Pancreas (tissue), 10 donors: ENCODE results near the gene NAA16. TPM values are rescaled to one million over a fixed set of nuclear protein-coding genes. Genes with fewer than 3 reads are reported as not detected.
A peak's percentile ranks its signal among the peaks of the same experiment; 100 is the strongest.
"Not testable (repeated sequence)": the region's sequence is repeated elsewhere in the genome, so short reads cannot be mapped to it uniquely, and the experiment has no call there.

ENCODE experiments used
- ATAC-seq, 4 donors: fragments of 200-7000 bp; cut with Tn5 transposase; one replicate each; pipeline versions ENCODE4 v1.8.0 to v1.9.1; 2020; ENCODE audit warnings: mild to moderate bottlenecking in 4 of 4, moderate library complexity in 4 of 4
- DNase-seq, 6 donors: peaks; one replicate each; pipeline ENCODE4 v3.0.0-alpha.2; 2020
- FAIRE-seq: peaks from 2 replicates; lab custom pipeline; 2012; peaks lifted over from hg19 to GRCh38; lab: Jason Lieb, UNC
- H3K27ac ChIP-seq, 4 donors: fragments of 200-600 bp; sonication (generic); 1 replicate in 3 of 4; 2 replicates in 1 of 4; pipeline versions ENCODE4 v1.5.0 to v1.8.0; 2020
- H3K27me3 ChIP-seq, 4 donors: fragments of 200-600 bp; one replicate each; pipeline ENCODE4 v1.8.0; 2021
- H3K36me3 ChIP-seq, 3 donors: fragments of 200-600 bp; sonication (generic) in 1 of 3; one replicate each; pipeline versions ENCODE4 v1.5.0 to v1.8.0; 2020 to 2021
- H3K4me1 ChIP-seq, 3 donors: fragments of 200-600 bp; one replicate each; pipeline ENCODE4 v1.8.0; 2021
- H3K4me3 ChIP-seq, 4 donors: fragments of 200-600 bp; sonication (generic) in 2 of 4; one replicate each; pipeline versions ENCODE4 v1.5.0 to v1.8.0; 2020 to 2021
- H3K9me3 ChIP-seq, 4 donors: fragments of 200-600 bp; one replicate each; pipeline ENCODE4 v1.8.0; 2021
- WGBS, 2 donors: extraction: QIAGEN DNeasy Blood & Tissue Kit; methylation state at CpG; one replicate each; pipeline ENCODE4 v1.1.7; 2013; 5-methylcytosine and 5-hydroxymethylcytosine counted together
- intact Hi-C, 3 donors: fragments of 100-400 bp; cut with DNase I; formaldehyde crosslinking; loops; one replicate each; pipeline versions ENCODE4 v1.11.1 to v1.14.2; 2022
- polyA plus RNA-seq, 2 donors: library from polyadenylated mRNA; stranded (reverse); fragments of 200-250 nt; gene quantifications; one replicate each; pipeline ENCODE4 v1.2.3, GENCODE V29; 2013
- total RNA-seq, 6 donors: library from RNA; stranded (reverse); fragmentation: NEBNext Ultra II Directional in 4 of 6; extraction: Animal tissue kit (Norgen Biotek cat#: 25700) in 4 of 6; gene quantifications; one replicate each; pipeline versions ENCODE4 v1.2.1 to v1.2.4, GENCODE V29; 2021 to 2023
- TF ChIP-seq, protein P1 (sequence below), 4 donors: fragments of 200-600 bp; sonication (generic) in 3 of 4; IDR thresholded peaks; one replicate each; pipeline versions ENCODE4 v1.5.0 to v1.8.0; 2021; ENCODE audit warnings: antibody characterized with exemption in 4 of 4
- donor health status: healthy with polysubstance abuse.
- donor health status: DM: no; HTN: no; CAD: no; lungs with moderate emphysema.
- donor health status: DM: no; HTN: no; CAD: no.
- donor health status: control.
- donor health status: control.
- donor health status: Bipolar disorder and iron deficiency.
- donor health status: DM: yes; HTN: yes; CAD: no.
- donor health status: DM: no; HTN: no; CAD: no.
- donor health status: DM: no; HTN: no; CAD: no.
- donor health status: DM: yes; HTN: yes; CAD: no.

NAA16 gene
- total and polyA plus RNA-seq, 8 donors: 20.3 to 46.9 (median 24.0) TPM

- no peaks in the 10 kb centered on the region for H3K9me3 ChIP-seq
- no peaks in the 10 kb centered on the region for H3K4me1 ChIP-seq
- WGBS, 2 donors: 81 to 82% methylated on average over 9 of the region's 9 CpGs
- ATAC-seq (peak; percentile 11 to 37 (median 24)), DNase-seq (no peak), FAIRE-seq (no peak)
- peak overlapping the region in 1 of 4 donors; percentile 22 for H3K27ac ChIP-seq
- peaks cover 0 to 14% (median 0%) of the 10 kb centered on the region in 3 donors for H3K36me3 ChIP-seq
- no peak overlapping the region for H3K4me3 ChIP-seq
- H3K27me3 ChIP-seq: no peaks in the 10 kb centered on the region
- intact Hi-C loops: no loop called here
- TF ChIP-seq, protein P1, sequence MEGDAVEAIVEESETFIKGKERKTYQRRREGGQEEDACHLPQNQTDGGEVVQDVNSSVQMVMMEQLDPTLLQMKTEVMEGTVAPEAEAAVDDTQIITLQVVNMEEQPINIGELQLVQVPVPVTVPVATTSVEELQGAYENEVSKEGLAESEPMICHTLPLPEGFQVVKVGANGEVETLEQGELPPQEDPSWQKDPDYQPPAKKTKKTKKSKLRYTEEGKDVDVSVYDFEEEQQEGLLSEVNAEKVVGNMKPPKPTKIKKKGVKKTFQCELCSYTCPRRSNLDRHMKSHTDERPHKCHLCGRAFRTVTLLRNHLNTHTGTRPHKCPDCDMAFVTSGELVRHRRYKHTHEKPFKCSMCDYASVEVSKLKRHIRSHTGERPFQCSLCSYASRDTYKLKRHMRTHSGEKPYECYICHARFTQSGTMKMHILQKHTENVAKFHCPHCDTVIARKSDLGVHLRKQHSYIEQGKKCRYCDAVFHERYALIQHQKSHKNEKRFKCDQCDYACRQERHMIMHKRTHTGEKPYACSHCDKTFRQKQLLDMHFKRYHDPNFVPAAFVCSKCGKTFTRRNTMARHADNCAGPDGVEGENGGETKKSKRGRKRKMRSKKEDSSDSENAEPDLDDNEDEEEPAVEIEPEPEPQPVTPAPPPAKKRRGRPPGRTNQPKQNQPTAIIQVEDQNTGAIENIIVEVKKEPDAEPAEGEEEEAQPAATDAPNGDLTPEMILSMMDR (IDR thresholded peaks at IDR 0.05): no peak
These were observed 34.3 kb downstream of the NAA16 start for GRCh38 chr13:41345165-41345913.

DNA sequence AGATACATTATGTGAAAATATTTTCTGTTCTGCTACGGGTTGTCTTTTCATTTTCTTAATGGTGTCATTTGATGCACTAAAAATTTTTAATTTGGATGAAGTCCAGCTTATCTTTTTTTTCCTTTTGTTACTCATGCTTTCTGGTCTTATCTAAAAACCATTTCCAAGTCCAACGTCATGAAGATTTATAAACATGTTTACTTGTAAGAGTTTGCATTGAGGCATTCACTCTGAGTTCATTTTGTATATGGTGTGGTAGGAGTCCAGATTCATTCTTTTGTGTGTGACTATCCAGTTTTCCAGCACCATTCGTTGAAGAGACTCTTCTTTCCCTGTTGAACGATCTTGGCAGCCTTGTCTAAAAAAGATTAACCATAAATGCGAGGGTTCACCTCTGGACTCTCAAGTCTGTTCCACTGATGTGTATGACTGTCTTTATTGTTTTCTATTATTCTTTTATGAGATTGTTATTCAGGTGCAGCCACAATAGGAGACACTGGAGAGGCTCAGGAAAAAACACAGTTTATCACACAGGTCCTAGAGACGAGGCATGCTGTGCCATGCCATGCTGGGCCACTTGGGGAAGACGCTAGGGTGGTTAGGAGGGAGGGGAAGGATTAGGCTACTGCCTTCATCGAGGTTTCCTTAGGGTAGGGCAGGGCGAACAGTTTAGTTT is 35.0 kb downstream of the NAA16 start:
- ATAC-seq (peak; percentile 12 to 59 (median 38)), DNase-seq (no peak), FAIRE-seq (no peak)
- H3K4me3 ChIP-seq: no peak overlapping the region
- H3K27ac ChIP-seq: peak overlapping the region in 1 of 4 donors; percentile 22
- H3K27me3 ChIP-seq: no peaks in the 10 kb centered on the region
- intact Hi-C loops: no loop called here
- H3K4me1 ChIP-seq: no peaks in the 10 kb centered on the region
- TF ChIP-seq, protein P1 (IDR thresholded peaks at IDR 0.05): no peak
- WGBS, 2 donors: 61 to 63% methylated on average over 9 of the region's 9 CpGs
- no peaks in the 10 kb centered on the region for H3K9me3 ChIP-seq
- peaks cover 0 to 14% (median 0%) of the 10 kb centered on the region in 3 donors for H3K36me3 ChIP-seq

GRCh38 chr13:41352935-41353840 is 42.1 kb downstream of the NAA16 start:
- no peak overlapping the region for H3K27ac ChIP-seq
- no peaks in the 10 kb centered on the region for H3K27me3 ChIP-seq
- intact Hi-C loops: no loop called here
- DNase-seq: peak in 1 of 6 donors; percentile 32
- H3K4me3 ChIP-seq: no peak overlapping the region
- TF ChIP-seq, protein P1 (IDR thresholded peaks at IDR 0.05): peak; percentile 57 to 85 (median 72)
- H3K9me3 ChIP-seq: no peaks in the 10 kb centered on the region
- peaks cover 0 to 32% (median 0%) of the 10 kb centered on the region in 3 donors for H3K36me3 ChIP-seq
- 51 to 53% methylated on average over 14 of the region's 14 CpGs for WGBS, 2 donors
- ATAC-seq: peak; percentile 50 to 78 (median 70)
- FAIRE-seq: peak; percentile 84
- H3K4me1 ChIP-seq: no peaks in the 10 kb centered on the region

DNA sequence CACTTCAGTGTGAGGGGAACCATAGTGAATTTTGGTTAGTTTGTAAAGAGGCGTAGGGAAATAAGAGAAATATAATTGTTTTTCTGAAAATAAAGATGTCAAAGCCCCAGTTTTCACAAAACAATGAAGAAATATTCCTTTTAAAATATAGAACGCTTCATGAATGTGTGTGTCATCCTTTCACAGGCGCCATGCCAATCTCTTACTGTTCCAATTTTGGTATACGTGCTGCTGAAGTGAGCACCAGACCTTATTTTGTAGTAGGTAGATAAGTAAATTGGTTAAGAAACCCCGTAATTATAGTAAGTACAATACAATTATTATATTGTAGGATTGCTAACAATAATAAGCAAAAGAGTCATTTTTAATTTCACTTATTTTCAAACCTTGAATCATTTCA is 43.3 kb downstream of the NAA16 start:
- Histone ChIP-seq H3K4me1 (no peaks in the 10 kb centered on the region), H3K27ac (no peak overlapping the region), H3K36me3 (peaks cover 0 to 44% (median 0%) of the 10 kb centered on the region in 3 donors), H3K9me3 (no peaks in the 10 kb centered on the region), H3K27me3 (no peaks in the 10 kb centered on the region), H3K4me3 (no peak overlapping the region)
- no peak for ATAC-seq
- no peak for FAIRE-seq
- TF ChIP-seq, protein P1 (IDR thresholded peaks at IDR 0.05): no peak
- no peak for DNase-seq
- 69 to 78% methylated on average over 5 of the region's 5 CpGs for WGBS, 2 donors
- intact Hi-C loops: no loop called here

GRCh38 chr13:41356385-41356648 is 45.2 kb downstream of the NAA16 start:
- H3K27ac ChIP-seq, DNase-seq, H3K27me3 ChIP-seq, H3K4me1 ChIP-seq, FAIRE-seq, ATAC-seq, H3K9me3 ChIP-seq, H3K4me3 ChIP-seq, intact Hi-C loops: not testable (repeated sequence)
- peaks cover 0 to 47% (median 0%) of the 10 kb centered on the region in 3 donors for H3K36me3 ChIP-seq
- WGBS, 2 donors: 90 to 94% methylated on average over 5 of the region's 5 CpGs
